Right lobe of liver (tissue), 6 donors: Measurements from ENCODE around the gene ZNF581. TPM values are rescaled to one million over a fixed set of nuclear protein-coding genes. Genes with fewer than 3 reads are reported as not detected.

Source experiments
- ATAC-seq, 4 donors: fragments of 200-7000 bp; cut with Tn5 transposase; one replicate each; pipeline ENCODE4 v1.9.1; 2020; ENCODE audit warnings: mild to moderate bottlenecking in 4 of 4, moderate library complexity in 4 of 4
- DNase-seq, 3 donors: peaks; one replicate each; pipeline ENCODE4 v3.0.0-alpha.2; 2020
- H3K27ac ChIP-seq, 3 donors: fragments of 200-600 bp; one replicate each; pipeline ENCODE4 v1.8.0; 2022
- H3K27me3 ChIP-seq, 2 donors: fragments of 200-600 bp; one replicate each; pipeline ENCODE4 v1.8.0; 2022
- H3K36me3 ChIP-seq, 4 donors: fragments of 200-600 bp; sonication (generic) in 1 of 4; one replicate each; pipeline versions ENCODE4 v1.5.1 to v1.8.0; 2017 to 2022; ENCODE audit warnings: control low read depth in 1 of 4
- H3K4me1 ChIP-seq, 4 donors: fragments of 200-600 bp; sonication (generic) in 1 of 4; one replicate each; pipeline versions ENCODE4 v1.5.1 to v1.8.0; 2017 to 2022; ENCODE audit warnings: control low read depth in 1 of 4
- H3K4me3 ChIP-seq, 3 donors: fragments of 200-600 bp; one replicate each; pipeline ENCODE4 v1.8.0; 2022
- H3K9me3 ChIP-seq, 4 donors: fragments of 200-600 bp; sonication (generic) in 1 of 4; one replicate each; pipeline versions ENCODE4 v1.5.1 to v1.8.0; 2017 to 2022; ENCODE audit warnings: control low read depth in 1 of 4
- CTCF ChIP-seq, 4 donors: fragments of 200-600 bp in 3 of 4; fragments of 450-650 bp in 1 of 4; IDR thresholded peaks; one replicate each; pipeline versions ENCODE4 v1.5.1 to v1.8.0; 2016 to 2022; ENCODE audit warnings: antibody characterized with exemption in 4 of 4, mild to moderate bottlenecking in 2 of 4
- POLR2A ChIP-seq: fragments of 450-650 bp; IDR thresholded peaks from one replicate; pipeline ENCODE4 v1.6.1; 2017; ENCODE audit warnings: antibody characterized with exemption, mild to moderate bottlenecking
- whole genome bisulfite sequencing: methylation state at CpG from one replicate; pipeline ENCODE4 v1.1.6; 2018; ENCODE audit warnings: low coverage, low lambda C conversion rate; ENCODE audit not compliant: insufficient coverage; ENCODE audit errors: missing lambda C conversion rate; 5-methylcytosine and 5-hydroxymethylcytosine counted together
- intact Hi-C, 2 donors: fragments of 100-400 bp; cut with DNase I; formaldehyde crosslinking; loops; one replicate each; pipeline versions ENCODE4 v1.11.2 to v1.14.1; 2022
- total RNA-seq, 6 experiments: library from RNA; depleted of rRNA in 2 of 6; stranded (reverse); fragments of >200 nt in 2 of 6; fragmentation: NEBNext Ultra II Directional in 3 of 6; extraction: Animal tissue kit (Norgen Biotek cat#: 25700) in 3 of 6; gene quantifications; one replicate each; pipeline versions ENCODE4 v1.1.0 to v1.2.4, GENCODE V29; 2016 to 2023
- donor health status: DM: no; HTN: yes; CAD: no.
- donor health status: DM: no; HTN: no; CAD: no.
- donor health status: DM: no; HTN: no; CAD: no.
- donor health status: DM: no; HTN: yes; CAD: no.
- donor health status: DM: no; HTN: yes; CAD: no.

The ZNF581 gene
- total RNA-seq, 6 experiments from 2014 or later = 2.7 to 7.3 (median 5.1) TPM

GRCh38 chr19:55690109-55690768 is 46.8 kb downstream of the ZNF581 start:
- Histone ChIP-seq H3K4me3 (no peak overlapping the region), H3K36me3 (peaks cover 3 to 62% (median 31%) of the 10 kb centered on the region in 4 donors), H3K27ac (no peak overlapping the region), H3K27me3 (no peaks in the 10 kb centered on the region), H3K4me1 (peaks cover 0 to 3% (median 0%) of the 10 kb centered on the region in 4 donors), H3K9me3 (no peaks in the 10 kb centered on the region)
- TF ChIP-seq POLR2A (no peak), CTCF (IDR thresholded peaks at IDR 0.05) (no peak)
- WGBS = 82% methylated on average over 2 of the region's 25 CpGs
- ATAC-seq (no peak), DNase-seq (peak in 1 of 3 donors; percentile 22)
- intact Hi-C loops = no loop called here

GRCh38 chr19:55690769-55691545 is 47.5 kb downstream of the ZNF581 start:
- DNase-seq = no peak
- WGBS = 94% methylated on average over 14 of the region's 31 CpGs
- no peak for ATAC-seq
- intact Hi-C loops = no loop called here
- no peaks in the 10 kb centered on the region for H3K27me3 ChIP-seq
- no peaks in the 10 kb centered on the region for H3K9me3 ChIP-seq
- no peak overlapping the region for H3K4me3 ChIP-seq
- peaks cover 3 to 61% (median 29%) of the 10 kb centered on the region in 4 donors for H3K36me3 ChIP-seq
- TF ChIP-seq POLR2A (no peak), CTCF (IDR thresholded peaks at IDR 0.05) (no peak)
- H3K4me1 ChIP-seq = no peaks in the 10 kb centered on the region
- no peak overlapping the region for H3K27ac ChIP-seq

- Histone ChIP-seq H3K36me3 (peaks cover 3 to 61% (median 30%) of the 10 kb centered on the region in 4 donors), H3K4me1 (no peaks in the 10 kb centered on the region), H3K27me3 (no peaks in the 10 kb centered on the region), H3K27ac (no peak overlapping the region), H3K9me3 (no peaks in the 10 kb centered on the region), H3K4me3 (no peak overlapping the region)
- DNase-seq (peak in 2 of 3 donors; percentile 11 to 45), ATAC-seq (no peak)
- 92% methylated on average over 19 of the region's 31 CpGs for WGBS
- intact Hi-C loops = no loop called here
- TF ChIP-seq POLR2A (no peak), CTCF (IDR thresholded peaks at IDR 0.05) (no peak)
These were observed 48.4 kb downstream of the ZNF581 start for GRCh38 chr19:55691561-55692481.

GRCh38 chr19:55692681-55693081 is 49.2 kb downstream of the ZNF581 start:
- no peaks in the 10 kb centered on the region for H3K27me3 ChIP-seq
- no peak overlapping the region for H3K27ac ChIP-seq
- H3K4me3 ChIP-seq = no peak overlapping the region
- 86% methylated on average over 1 of the region's 19 CpGs for WGBS
- ATAC-seq (no peak), DNase-seq (no peak)
- H3K9me3 ChIP-seq = no peaks in the 10 kb centered on the region
- intact Hi-C loops = no loop called here
- TF ChIP-seq POLR2A = no peak
- TF ChIP-seq CTCF (IDR thresholded peaks at IDR 0.05) = no peak
- no peaks in the 10 kb centered on the region for H3K4me1 ChIP-seq
- peaks cover 3 to 67% (median 31%) of the 10 kb centered on the region in 4 donors for H3K36me3 ChIP-seq
